Uterus (tissue), 4 donors: ENCODE data around the gene ERC2. TPM values are rescaled to one million over a fixed set of nuclear protein-coding genes. Genes with fewer than 3 reads are reported as not detected.
A peak's percentile ranks its signal among the peaks of the same experiment; 100 is the strongest.

Experiments used
- DNase-seq, 2 donors: peaks; one replicate each; pipeline ENCODE4 v3.0.0-alpha.2; 2019 to 2020
- H3K27ac ChIP-seq, 2 donors: fragments of 200-600 bp; sonication (generic); 1 replicate in 1 of 2; 2 replicates in 1 of 2; pipeline ENCODE4 v1.5.1; 2016 to 2018
- H3K27me3 ChIP-seq, 2 donors: fragments of 200-600 bp; sonication (generic); one replicate each; pipeline ENCODE4 v1.5.1; 2018 to 2019; ENCODE audit warnings: control low read depth in 1 of 2
- H3K36me3 ChIP-seq, 2 donors: fragments of 200-600 bp; sonication (generic); one replicate each; pipeline ENCODE4 v1.5.1; 2019; ENCODE audit warnings: control low read depth in 1 of 2
- H3K4me1 ChIP-seq, 2 donors: fragments of 200-600 bp; sonication (generic); one replicate each; pipeline ENCODE4 v1.5.1; 2018 to 2019; ENCODE audit warnings: control low read depth in 1 of 2
- H3K4me3 ChIP-seq, 2 donors: fragments of 200-600 bp; sonication (generic); 1 replicate in 1 of 2; 2 replicates in 1 of 2; pipeline ENCODE4 v1.5.1; 2018 to 2019; ENCODE audit warnings: mild to moderate bottlenecking in 1 of 2
- H3K9me3 ChIP-seq, 2 donors: fragments of 200-600 bp; sonication (generic); one replicate each; pipeline ENCODE4 v1.5.1; 2019; ENCODE audit warnings: control low read depth in 1 of 2
- POLR2A ChIP-seq, 2 donors: fragments of 450-650 bp; IDR thresholded peaks; one replicate each; pipeline ENCODE4 v1.6.1; 2016; ENCODE audit warnings: antibody characterized with exemption in 2 of 2, mild to moderate bottlenecking in 1 of 2, moderate library complexity in 1 of 2
- intact Hi-C: fragments of 100-400 bp; cut with DNase I; formaldehyde crosslinking; loops from one replicate; pipeline ENCODE4 v1.15.1; 2023; ENCODE audit warnings: low total_unique reads
- total RNA-seq, 4 donors: library from RNA; depleted of rRNA in 3 of 4; stranded (reverse); fragments of >200 nt in 3 of 4; gene quantifications; one replicate each; pipeline versions ENCODE4 v1.1.0 to v1.2.4, GENCODE V29; 2014 to 2023
- TF ChIP-seq, protein P1 (sequence below), 4 experiments: fragments of 200-600 bp in 2 of 4; fragments of 450-650 bp in 2 of 4; sonication (generic) in 2 of 4; IDR thresholded peaks; one replicate each; pipeline ENCODE4 v1.5.1; 2016 to 2019; ENCODE audit warnings: antibody characterized with exemption in 4 of 4, mild to moderate bottlenecking in 2 of 4, moderate library complexity in 1 of 4
- donor health status: DM: yes; HTN: yes; CAD: no.

Gene ERC2
- total RNA-seq, 4 donors from 2014 or later: 1.7 to 5.5 TPM; not detected in 2

DNA sequence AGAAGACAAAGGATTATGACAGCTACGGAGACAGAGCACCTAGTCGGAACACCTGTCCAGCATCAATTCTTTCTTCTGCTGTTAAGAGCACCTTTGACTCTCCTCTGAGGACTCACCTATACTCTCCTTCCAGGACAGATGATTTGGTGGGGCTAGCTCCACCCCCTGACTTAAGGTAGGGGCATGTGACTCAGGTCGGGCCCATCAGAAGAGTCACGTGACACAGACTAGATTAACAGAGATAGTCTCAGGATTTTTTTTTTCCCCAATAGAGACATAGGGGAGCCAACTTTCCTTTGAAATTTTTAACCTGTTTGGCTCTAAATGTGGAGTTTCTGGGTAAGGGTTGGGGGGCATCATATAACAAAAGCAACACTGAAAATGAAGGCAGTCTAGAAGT is 969.7 kb downstream of the ERC2 start:
- TF ChIP-seq, protein P1, sequence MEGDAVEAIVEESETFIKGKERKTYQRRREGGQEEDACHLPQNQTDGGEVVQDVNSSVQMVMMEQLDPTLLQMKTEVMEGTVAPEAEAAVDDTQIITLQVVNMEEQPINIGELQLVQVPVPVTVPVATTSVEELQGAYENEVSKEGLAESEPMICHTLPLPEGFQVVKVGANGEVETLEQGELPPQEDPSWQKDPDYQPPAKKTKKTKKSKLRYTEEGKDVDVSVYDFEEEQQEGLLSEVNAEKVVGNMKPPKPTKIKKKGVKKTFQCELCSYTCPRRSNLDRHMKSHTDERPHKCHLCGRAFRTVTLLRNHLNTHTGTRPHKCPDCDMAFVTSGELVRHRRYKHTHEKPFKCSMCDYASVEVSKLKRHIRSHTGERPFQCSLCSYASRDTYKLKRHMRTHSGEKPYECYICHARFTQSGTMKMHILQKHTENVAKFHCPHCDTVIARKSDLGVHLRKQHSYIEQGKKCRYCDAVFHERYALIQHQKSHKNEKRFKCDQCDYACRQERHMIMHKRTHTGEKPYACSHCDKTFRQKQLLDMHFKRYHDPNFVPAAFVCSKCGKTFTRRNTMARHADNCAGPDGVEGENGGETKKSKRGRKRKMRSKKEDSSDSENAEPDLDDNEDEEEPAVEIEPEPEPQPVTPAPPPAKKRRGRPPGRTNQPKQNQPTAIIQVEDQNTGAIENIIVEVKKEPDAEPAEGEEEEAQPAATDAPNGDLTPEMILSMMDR (IDR thresholded peaks at IDR 0.05): no peak
- no peak for TF ChIP-seq POLR2A (IDR thresholded peaks at IDR 0.05)
- Histone ChIP-seq H3K4me1 (no peaks in the 10 kb centered on the region), H3K4me3 (no peak overlapping the region), H3K27ac (no peak overlapping the region), H3K9me3 (no peaks in the 10 kb centered on the region), H3K36me3 (no peaks in the 10 kb centered on the region), H3K27me3 (no peaks in the 10 kb centered on the region)
- no peak for DNase-seq
- intact Hi-C loops: no loop called here

DNA sequence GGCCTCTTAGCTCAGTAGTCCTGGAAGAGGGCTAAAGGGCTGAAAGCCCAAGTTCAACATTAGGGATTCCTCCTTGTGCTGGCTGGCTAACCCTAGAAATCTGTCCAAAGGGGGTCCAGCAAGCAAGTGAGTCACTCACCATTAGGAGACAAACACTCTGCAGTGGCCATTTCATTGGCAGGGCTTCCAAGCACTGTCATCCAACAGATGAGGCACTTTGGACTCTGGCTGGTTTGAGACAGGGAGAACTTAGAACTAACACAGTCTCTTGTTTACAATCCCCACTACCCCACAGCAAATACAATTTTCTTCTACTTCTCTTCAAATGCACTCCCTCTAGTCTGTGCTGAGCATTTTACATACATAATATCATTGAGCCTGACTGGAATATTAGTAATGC is 971.0 kb downstream of the ERC2 start:
- H3K36me3 ChIP-seq: no peaks in the 10 kb centered on the region
- DNase-seq: no peak
- H3K27me3 ChIP-seq: no peaks in the 10 kb centered on the region
- intact Hi-C loops: no loop called here
- no peaks in the 10 kb centered on the region for H3K9me3 ChIP-seq
- H3K4me3 ChIP-seq: no peak overlapping the region
- TF ChIP-seq, protein P1 (IDR thresholded peaks at IDR 0.05): no peak
- no peak for TF ChIP-seq POLR2A (IDR thresholded peaks at IDR 0.05)
- no peaks in the 10 kb centered on the region for H3K4me1 ChIP-seq
- no peak overlapping the region for H3K27ac ChIP-seq

DNA sequence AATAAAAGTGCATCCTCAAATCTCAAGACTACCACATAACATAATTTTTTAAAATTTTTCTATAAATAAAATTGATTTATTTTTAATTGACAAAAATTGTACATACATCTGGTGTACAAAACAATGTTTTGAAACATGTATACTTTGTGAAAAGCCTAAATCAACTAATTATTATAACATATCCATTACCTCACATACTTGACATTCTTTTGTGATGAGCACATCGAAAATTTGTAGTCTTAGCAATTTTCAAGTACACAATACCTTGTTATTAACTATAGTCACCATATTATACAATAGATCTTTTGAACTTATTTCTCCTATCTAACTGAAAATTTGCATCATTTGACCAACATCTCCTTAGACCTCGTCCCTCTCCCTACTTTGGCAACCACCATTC is 973.3 kb downstream of the ERC2 start:
- no peaks in the 10 kb centered on the region for H3K9me3 ChIP-seq
- H3K36me3 ChIP-seq: no peaks in the 10 kb centered on the region
- H3K4me3 ChIP-seq: no peak overlapping the region
- TF ChIP-seq, protein P1 (IDR thresholded peaks at IDR 0.05): no peak
- no peak for TF ChIP-seq POLR2A (IDR thresholded peaks at IDR 0.05)
- intact Hi-C loops: no loop called here
- no peaks in the 10 kb centered on the region for H3K4me1 ChIP-seq
- no peak overlapping the region for H3K27ac ChIP-seq
- no peaks in the 10 kb centered on the region for H3K27me3 ChIP-seq
- no peak for DNase-seq

DNA sequence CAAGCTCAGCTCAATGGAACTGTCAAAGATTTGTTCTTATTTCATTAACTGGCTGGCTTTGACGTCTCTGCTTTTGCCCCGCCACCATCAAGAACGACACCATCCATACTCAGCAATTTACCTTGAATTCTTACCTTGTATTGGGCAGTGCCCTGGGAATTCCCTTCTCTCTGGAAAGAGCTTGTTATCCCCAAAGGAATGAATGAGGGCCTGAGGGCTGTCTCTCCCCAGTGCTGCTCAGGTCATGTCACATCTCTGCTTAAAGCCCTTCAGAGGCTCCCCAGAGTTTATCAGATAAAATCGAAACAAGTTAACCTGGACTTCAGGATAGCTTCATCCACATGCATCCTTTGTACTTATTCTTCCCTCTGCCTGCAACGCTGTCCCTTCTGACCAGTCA is 975.3 kb downstream of the ERC2 start:
- no peak for DNase-seq
- Histone ChIP-seq H3K9me3 (no peaks in the 10 kb centered on the region), H3K27ac (no peak overlapping the region), H3K27me3 (no peaks in the 10 kb centered on the region), H3K4me1 (peaks cover 0 to 10% of the 10 kb centered on the region in 2 donors), H3K4me3 (no peak overlapping the region), H3K36me3 (no peaks in the 10 kb centered on the region)
- intact Hi-C loops: no loop called here
- no peak for TF ChIP-seq POLR2A (IDR thresholded peaks at IDR 0.05)
- TF ChIP-seq, protein P1 (IDR thresholded peaks at IDR 0.05): no peak

DNA sequence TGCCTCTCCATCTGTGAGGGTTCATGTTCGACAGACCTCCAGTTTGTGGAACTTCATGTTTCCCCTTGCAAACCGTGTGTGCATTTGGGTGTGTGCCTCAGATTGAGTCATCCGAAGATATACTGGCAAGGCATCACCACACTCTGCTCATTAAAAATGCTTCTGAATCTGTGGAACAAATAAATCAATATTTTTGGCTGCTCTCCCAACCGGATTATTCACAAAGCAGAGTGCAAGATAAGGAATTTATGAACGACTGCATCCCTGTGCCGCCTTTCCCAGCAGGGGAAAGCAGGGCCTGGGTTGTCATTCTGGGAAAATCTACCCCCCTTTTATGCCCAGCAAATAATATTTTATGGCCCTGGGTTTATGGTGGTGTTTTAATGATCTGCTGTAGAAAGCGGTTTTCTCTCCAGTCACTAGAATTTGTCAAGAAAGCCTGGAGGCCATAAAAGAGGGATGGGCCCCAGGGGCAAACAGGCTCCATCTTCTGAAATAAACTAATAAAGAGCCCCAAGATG is 976.9 kb downstream of the ERC2 start:
- Histone ChIP-seq H3K27ac (peak overlapping the region; percentile 36 to 66), H3K36me3 (no peaks in the 10 kb centered on the region), H3K4me3 (no peak overlapping the region), H3K9me3 (no peaks in the 10 kb centered on the region), H3K4me1 (peaks cover 0 to 10% of the 10 kb centered on the region in 2 donors), H3K27me3 (no peaks in the 10 kb centered on the region)
- no peak for TF ChIP-seq POLR2A (IDR thresholded peaks at IDR 0.05)
- TF ChIP-seq, protein P1 (IDR thresholded peaks at IDR 0.05): no peak
- peak; percentile 58 to 75 for DNase-seq
- intact Hi-C loops: no loop called here
